ENCODE data around the gene AKR7A3. TPM values are rescaled to one million over a fixed set of nuclear protein-coding genes. Genes with fewer than 3 reads are reported as not detected.

AKR7A3 gene
- total RNA-seq, 1 experiment from 2014 or later: 1.4 TPM

DNA sequence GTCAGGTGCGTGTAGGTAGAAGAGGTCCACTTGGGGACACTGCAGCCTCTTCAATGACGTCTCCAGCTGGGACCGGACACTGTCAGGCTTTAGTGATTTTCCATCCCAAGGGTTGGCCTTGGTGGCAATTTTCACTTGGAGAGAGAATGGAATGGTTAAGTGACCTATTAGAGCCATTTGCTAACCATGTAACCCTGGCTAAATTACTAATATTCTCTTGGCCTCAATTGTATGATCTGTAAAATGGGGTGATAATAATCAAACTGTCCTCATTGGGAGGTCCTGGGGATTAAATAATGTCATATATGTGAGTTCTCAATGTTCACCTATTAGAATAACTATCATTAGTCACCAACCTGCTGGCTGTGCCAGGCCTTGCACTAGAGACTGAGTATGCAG lies 19.9 kb upstream of the AKR7A3 start:
- DNase-seq (ENCODE audit: low read depth, low spot score) (no peak), ATAC-seq (no peak)
- ChIA-PET CTCF (no interaction called here), POLR2A (no interaction called here)
- H3K27ac ChIP-seq (ENCODE audit: low read length): no peak overlapping the region
- TF ChIP-seq, protein P1, sequence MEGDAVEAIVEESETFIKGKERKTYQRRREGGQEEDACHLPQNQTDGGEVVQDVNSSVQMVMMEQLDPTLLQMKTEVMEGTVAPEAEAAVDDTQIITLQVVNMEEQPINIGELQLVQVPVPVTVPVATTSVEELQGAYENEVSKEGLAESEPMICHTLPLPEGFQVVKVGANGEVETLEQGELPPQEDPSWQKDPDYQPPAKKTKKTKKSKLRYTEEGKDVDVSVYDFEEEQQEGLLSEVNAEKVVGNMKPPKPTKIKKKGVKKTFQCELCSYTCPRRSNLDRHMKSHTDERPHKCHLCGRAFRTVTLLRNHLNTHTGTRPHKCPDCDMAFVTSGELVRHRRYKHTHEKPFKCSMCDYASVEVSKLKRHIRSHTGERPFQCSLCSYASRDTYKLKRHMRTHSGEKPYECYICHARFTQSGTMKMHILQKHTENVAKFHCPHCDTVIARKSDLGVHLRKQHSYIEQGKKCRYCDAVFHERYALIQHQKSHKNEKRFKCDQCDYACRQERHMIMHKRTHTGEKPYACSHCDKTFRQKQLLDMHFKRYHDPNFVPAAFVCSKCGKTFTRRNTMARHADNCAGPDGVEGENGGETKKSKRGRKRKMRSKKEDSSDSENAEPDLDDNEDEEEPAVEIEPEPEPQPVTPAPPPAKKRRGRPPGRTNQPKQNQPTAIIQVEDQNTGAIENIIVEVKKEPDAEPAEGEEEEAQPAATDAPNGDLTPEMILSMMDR (IDR thresholded peaks at IDR 0.05): no peak
- TF ChIP-seq POLR2AphosphoS5 (IDR thresholded peaks at IDR 0.05; ENCODE audit: low read depth, low read length) (no peak), SIN3A (IDR thresholded peaks at IDR 0.05; ENCODE audit: borderline replicate concordance, insufficient read depth, low read depth, low read length) (no peak), TCF7L2 (IDR thresholded peaks at IDR 0.05; ENCODE audit: low read depth, low read length) (no peak)
- TF ChIP-seq, protein P2, sequence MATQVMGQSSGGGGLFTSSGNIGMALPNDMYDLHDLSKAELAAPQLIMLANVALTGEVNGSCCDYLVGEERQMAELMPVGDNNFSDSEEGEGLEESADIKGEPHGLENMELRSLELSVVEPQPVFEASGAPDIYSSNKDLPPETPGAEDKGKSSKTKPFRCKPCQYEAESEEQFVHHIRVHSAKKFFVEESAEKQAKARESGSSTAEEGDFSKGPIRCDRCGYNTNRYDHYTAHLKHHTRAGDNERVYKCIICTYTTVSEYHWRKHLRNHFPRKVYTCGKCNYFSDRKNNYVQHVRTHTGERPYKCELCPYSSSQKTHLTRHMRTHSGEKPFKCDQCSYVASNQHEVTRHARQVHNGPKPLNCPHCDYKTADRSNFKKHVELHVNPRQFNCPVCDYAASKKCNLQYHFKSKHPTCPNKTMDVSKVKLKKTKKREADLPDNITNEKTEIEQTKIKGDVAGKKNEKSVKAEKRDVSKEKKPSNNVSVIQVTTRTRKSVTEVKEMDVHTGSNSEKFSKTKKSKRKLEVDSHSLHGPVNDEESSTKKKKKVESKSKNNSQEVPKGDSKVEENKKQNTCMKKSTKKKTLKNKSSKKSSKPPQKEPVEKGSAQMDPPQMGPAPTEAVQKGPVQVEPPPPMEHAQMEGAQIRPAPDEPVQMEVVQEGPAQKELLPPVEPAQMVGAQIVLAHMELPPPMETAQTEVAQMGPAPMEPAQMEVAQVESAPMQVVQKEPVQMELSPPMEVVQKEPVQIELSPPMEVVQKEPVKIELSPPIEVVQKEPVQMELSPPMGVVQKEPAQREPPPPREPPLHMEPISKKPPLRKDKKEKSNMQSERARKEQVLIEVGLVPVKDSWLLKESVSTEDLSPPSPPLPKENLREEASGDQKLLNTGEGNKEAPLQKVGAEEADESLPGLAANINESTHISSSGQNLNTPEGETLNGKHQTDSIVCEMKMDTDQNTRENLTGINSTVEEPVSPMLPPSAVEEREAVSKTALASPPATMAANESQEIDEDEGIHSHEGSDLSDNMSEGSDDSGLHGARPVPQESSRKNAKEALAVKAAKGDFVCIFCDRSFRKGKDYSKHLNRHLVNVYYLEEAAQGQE (IDR thresholded peaks at IDR 0.05; ENCODE audit: insufficient read depth in 1 of 2, low read depth in 2 of 2, low read length in 1 of 2): no peak
- no peak overlapping the region for H3K4me3 ChIP-seq (ENCODE audit: low read depth in 2 of 2, low read length in 2 of 2)
- no TSS peak for BruUV-seq (replicated peaks)
- H3K36me3 ChIP-seq (ENCODE audit: control insufficient read depth, insufficient read depth, low read length): no peaks in the 10 kb centered on the region
- no peaks in the 10 kb centered on the region for H3K9me3 ChIP-seq (ENCODE audit: control insufficient read depth, insufficient read depth, low read depth, low read length)
- H3K4me1 ChIP-seq (ENCODE audit: control insufficient read depth, insufficient read depth, low read length): peaks cover 10% of the 10 kb centered on the region
- no peaks in the 10 kb centered on the region for H3K27me3 ChIP-seq (ENCODE audit: control insufficient read depth, insufficient read depth, low read length)
- in situ Hi-C loops (cut with HindIII; ENCODE audit: low pct_unique_long_range_greater_than_20kb, low sequenced_read_pairs) (no loop called here), intact Hi-C loops (cut with micrococcal nuclease; ENCODE audit: unreplicated experiment) (no loop called here)

DNA sequence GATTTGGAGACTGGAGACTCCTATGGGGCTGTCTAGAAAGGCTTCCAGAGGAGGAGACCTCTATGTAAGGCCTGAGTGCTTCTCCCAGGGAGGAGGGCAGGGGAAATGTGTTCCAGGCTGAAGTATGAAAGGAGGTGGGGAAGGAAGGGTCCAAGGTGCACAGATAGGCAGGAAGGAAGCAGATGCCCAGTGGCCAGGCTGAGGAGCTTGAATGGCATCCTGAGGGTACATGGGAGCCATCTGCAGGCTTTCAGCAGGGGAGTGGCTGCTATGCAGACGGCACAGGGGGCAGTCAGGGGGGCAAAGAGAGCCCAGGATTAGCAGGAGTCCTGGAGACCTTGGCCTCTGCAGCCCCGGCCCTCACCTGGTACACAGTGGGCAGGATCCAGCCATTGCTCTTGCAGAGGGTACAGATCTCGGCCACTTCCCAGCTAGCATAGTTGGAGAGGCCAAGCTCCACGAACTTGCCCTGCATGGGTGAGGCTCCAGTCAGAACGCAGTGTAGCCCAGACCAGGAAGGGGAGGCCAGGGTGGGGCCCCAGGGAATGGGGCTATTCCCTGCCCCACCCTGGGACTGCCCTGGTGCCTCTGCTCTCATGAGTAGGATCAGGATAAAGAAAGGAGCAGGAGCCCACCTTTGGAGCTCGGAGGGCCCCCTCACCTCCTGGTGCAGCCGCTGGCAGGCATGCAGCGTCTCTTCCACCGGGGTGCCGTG lies 19.4 kb upstream of the AKR7A3 start:
- intact Hi-C loops (cut with micrococcal nuclease; ENCODE audit: unreplicated experiment): no loop called here
- POLR2A ChIA-PET: no interaction called here
- ATAC-seq: no peak

More for the DNA sequence above, 19.4 kb upstream of the AKR7A3 start:
- Histone ChIP-seq H3K27ac (ENCODE audit: low read length) (no peak overlapping the region), H3K4me3 (ENCODE audit: low read depth in 2 of 2, low read length in 2 of 2) (no peak overlapping the region), H3K36me3 (ENCODE audit: control insufficient read depth, insufficient read depth, low read length) (no peaks in the 10 kb centered on the region), H3K9me3 (ENCODE audit: control insufficient read depth, insufficient read depth, low read depth, low read length) (no peaks in the 10 kb centered on the region), H3K4me1 (ENCODE audit: control insufficient read depth, insufficient read depth, low read length) (peaks cover 6% of the 10 kb centered on the region), H3K27me3 (ENCODE audit: control insufficient read depth, insufficient read depth, low read length) (no peaks in the 10 kb centered on the region)
- DNase-seq (ENCODE audit: low read depth, low spot score): no peak
- BruUV-seq (replicated peaks): no TSS peak
- in situ Hi-C loops (cut with HindIII; ENCODE audit: low pct_unique_long_range_greater_than_20kb, low sequenced_read_pairs): no loop called here
- CTCF ChIA-PET: no interaction called here
- TF ChIP-seq SIN3A (IDR thresholded peaks at IDR 0.05; ENCODE audit: borderline replicate concordance, insufficient read depth, low read depth, low read length): no peak
- TF ChIP-seq, protein P2 (IDR thresholded peaks at IDR 0.05; ENCODE audit: insufficient read depth in 1 of 2, low read depth in 2 of 2, low read length in 1 of 2): no peak
